Measurements from ENCODE around the gene GPC6.
A peak's percentile ranks its signal among the peaks of the same experiment; 100 is the strongest.

The GPC6 gene

DNA sequence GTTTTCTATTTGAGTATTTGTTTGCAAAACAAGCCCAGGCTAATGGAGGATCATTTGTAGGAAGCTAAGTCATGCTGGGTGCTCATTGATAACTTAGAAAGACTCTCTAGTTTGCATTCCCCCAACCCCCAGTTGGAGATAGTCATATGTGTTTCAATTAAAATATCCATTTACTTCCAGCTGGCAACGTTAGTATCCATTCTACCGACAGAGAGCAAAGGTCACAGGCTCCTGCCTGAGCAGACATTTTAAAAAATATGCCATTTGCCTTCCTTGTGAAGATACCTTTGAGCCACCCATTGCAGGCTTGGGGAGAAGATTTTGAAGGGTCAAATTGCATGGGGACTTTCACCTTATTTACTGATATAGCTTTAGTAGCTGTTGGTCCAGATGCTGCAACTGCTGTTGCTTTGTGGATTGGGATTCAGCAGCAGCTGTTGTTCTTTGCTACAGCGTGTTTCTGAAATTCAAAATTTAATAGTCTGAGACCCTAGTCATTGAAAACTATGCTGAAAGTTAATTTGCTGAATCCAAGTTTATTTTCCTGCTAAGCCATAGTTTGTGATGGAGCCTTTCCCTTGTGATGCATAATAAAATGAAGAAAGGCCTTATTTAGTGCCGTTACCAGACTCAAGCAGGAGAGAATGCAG, 335.1 kb downstream of the GPC6 start:
- DNase-seq (ENCODE audit: low read depth in 2 of 2) = no peak

GRCh38 chr13:93562676-93563075, 336.1 kb downstream of the GPC6 start:
- no peak for DNase-seq (ENCODE audit: low read depth in 2 of 2)

DNA sequence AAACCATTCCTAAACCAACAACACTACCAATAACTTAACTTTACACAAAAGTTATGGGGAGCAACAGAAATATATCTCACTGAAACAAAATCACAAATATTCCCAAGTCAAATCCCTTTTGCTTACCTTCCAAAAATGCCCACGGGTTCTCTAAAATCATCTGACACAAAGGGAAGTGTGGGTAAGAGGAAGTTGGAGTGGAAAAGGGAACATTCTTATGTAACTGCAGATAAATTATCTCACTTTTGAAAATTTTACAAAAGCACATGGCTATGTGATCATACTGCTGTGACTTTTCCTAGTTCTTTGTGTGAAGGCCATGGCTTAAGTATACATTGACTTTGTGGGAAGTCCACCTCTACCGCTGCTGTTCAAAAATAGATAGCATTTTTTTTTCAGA, 350.5 kb downstream of the GPC6 start:
- DNase-seq (ENCODE audit: low read depth in 2 of 2) = no peak

GRCh38 chr13:93589788-93590187, 363.2 kb downstream of the GPC6 start:
- no peak for DNase-seq (ENCODE audit: low read depth in 2 of 2)

DNA sequence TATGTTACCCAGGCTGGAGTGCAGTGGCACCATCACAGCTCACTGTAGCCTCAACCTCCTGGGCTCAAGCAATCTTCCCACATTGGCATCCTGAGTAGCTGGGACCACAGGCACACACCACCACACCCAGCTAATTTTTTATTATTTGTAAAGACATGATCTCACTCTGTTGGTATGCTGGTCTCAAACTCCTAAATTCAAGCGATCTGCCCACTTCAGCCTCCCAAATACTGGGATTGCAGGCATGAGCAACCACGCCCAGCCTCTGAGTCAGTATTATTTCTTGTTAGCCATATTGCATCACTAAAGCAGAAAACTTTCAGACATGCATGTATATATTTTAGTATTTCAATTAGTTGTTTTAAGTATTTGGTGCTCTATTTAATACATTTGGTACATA, 376.4 kb downstream of the GPC6 start:
- peak; percentile 74 to 75 for DNase-seq (ENCODE audit: low read depth in 2 of 2)

DNA sequence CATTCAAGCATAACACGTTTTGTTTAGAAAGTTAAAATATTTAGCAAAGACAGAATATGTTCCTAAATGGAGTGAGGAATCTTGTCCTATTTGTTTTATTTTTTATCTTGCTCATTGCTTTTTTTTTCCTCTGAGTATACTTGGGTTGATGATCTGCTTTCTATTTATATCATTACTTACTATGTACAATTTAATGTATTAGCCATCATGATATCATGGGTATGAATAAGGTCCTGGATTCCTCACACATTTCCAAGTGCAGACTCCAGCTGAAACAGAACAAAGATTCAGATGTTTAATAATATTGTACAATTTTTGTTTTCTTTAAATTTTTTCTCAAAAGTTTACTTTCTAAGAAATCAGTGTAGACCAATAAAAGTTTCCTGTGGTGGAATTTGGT, 388.2 kb downstream of the GPC6 start:
- DNase-seq (ENCODE audit: low read depth in 2 of 2) = no peak

GRCh38 chr13:93620181-93620765, 393.7 kb downstream of the GPC6 start:
- peak; percentile 93 to 94 for DNase-seq (ENCODE audit: low read depth in 2 of 2)

- DNase-seq (ENCODE audit: low read depth in 2 of 2) = no peak
Measured at GRCh38 chr13:93621051-93621450, 394.4 kb downstream of the GPC6 start.

GRCh38 chr13:93621966-93622365, 395.4 kb downstream of the GPC6 start:
- no peak for DNase-seq (ENCODE audit: low read depth in 2 of 2)

DNA sequence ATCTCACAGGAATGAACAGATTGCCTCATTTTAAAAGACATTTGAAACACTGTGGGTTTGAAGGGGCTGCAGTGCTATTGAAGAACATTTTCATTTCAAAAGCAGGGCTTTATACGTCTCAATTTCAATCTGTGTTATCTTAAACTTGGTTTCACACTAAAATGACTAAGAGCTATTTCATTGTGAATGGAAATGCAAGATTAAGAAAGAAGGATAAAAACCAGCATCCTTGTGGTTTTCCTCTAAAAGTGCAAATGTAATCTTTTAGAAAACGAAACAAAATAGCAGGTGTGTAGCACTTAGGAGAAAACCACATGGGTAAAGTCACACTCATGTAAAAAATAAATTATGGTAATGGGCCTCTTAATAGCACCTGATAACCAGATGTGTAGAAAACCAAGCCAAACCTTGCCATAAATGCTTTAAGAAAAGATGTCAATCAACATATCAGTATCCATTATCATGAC, 397.7 kb downstream of the GPC6 start:
- DNase-seq (ENCODE audit: low read depth in 2 of 2) = peak in 1 of 2 experiments; percentile 8

DNA sequence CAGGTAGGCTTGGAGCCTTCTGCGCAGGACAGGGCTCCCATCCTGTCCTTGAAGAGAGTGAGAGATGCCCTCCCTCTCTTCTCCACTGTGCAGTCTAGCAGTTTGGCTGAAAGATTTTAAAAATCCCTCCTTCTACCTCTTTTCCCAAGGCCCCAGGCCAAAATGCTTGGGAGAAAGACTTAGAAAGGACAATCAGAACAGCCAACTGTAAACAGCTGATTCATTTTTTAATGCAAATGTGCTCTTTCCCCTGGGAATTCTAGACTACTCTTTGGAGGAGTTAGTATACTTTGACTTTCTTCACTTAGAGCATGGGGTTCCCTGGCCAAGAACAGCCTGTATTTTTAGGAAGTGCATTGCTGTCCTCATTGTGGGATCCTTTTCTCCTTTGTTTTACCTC, 398.9 kb downstream of the GPC6 start:
- no peak for DNase-seq (ENCODE audit: low read depth in 2 of 2)

DNA sequence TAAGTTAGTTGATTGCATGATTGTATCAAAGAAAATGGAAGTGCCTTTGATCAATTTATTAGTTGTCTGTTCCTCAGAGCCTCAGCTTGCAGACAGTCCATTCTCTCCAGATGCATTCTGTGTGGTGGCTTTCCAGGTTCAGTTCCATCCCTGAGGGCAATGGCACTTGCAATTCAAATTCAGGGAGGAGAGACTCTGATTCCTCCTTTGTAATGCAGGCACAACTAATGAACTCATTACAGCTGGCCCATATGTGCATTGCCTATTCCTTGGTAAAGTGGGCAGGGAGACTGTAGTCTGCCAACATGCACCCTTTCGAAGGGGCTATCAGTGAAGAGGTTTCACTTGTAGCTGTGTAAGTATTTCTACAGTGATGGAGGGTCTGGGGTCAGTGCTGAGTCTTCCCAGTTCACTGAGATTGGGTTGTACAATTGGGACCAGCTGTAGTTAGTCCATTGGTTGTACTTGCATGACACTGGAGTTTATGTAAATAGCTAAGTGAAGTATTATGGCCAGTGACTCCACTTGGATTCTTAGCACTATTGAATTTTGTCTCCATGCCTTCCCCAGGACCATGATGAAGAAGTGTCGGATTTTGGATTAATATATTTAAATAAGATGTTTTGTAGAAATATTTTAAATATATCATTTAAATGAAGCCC, 401.7 kb downstream of the GPC6 start:
- no peak for DNase-seq (ENCODE audit: low read depth in 2 of 2)

- peak; percentile 84 for DNase-seq (ENCODE audit: low read depth in 2 of 2)
Measured at GRCh38 chr13:93635616-93636032, 409.0 kb downstream of the GPC6 start.

GRCh38 chr13:93637852-93638251, 411.2 kb downstream of the GPC6 start:
- no peak for DNase-seq (ENCODE audit: low read depth in 2 of 2)

- DNase-seq (ENCODE audit: low read depth in 2 of 2) = no peak
Measured at GRCh38 chr13:93640452-93640851, 413.8 kb downstream of the GPC6 start.

GRCh38 chr13:93646245-93646644, 419.6 kb downstream of the GPC6 start:
- no peak for DNase-seq (ENCODE audit: low read depth in 2 of 2)

DNA sequence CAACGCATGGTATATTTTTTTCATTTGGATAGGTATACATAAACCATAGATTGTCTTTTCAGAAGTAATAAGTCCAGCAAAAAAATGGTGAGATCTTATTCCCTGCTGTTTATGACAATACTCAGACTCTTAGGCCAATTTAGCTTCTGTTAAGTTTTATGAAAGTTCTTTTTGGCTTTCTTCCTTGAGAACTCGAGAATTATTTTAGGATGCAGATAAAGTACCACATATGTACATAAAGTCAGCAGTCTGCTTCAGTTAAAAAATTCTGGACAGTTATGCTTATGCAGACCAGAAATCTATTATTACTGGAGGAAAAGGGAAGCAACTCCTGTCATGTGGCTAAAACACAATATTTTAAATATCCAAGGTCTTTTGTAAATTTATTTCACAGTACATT, 422.9 kb downstream of the GPC6 start:
- no peak for DNase-seq (ENCODE audit: low read depth in 2 of 2)

GRCh38 chr13:93653776-93654175, 427.2 kb downstream of the GPC6 start:
- no peak for DNase-seq (ENCODE audit: low read depth in 2 of 2)

DNA sequence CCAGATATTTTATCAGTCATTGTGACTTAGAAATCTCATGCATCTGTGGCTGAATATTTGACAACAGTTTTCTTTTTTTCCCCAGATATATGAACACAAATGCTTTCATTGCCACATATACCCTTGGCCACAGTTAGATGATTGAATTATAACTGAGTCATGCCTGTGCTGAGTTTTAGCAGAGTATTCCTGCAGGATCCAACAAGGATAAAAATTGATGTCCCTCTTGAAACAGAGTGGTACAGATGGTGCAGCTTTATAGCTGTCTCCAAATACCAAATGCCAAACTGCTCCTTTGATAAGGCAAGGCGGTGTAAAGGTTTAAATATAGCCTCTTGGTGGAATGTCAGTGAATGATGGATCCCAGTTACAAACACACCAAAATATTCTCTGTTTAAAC, 428.5 kb downstream of the GPC6 start:
- no peak for DNase-seq (ENCODE audit: low read depth in 2 of 2)

- no peak for DNase-seq (ENCODE audit: low read depth in 2 of 2)
Measured at GRCh38 chr13:93660391-93661063, 433.9 kb downstream of the GPC6 start.

DNA sequence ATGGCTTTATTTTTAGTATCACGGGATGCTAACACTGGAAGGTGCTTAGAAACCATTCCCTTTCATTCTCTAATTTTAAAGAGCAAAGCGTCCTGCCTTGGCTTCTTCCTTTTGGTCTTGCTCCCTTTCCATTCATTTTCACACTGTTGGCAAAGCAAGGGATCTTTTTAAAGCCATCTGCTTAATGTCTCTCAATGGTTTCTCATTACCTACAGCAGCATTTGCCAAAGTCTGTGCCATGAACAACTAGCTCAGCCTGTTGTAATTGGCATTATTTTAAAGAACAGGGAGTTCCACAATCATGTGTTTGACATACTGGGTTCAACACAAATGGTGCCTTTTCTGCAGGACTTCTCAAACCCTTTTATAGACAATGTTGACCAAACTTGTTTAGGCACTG, 444.3 kb downstream of the GPC6 start:
- no peak for DNase-seq (ENCODE audit: low read depth in 2 of 2)

DNA sequence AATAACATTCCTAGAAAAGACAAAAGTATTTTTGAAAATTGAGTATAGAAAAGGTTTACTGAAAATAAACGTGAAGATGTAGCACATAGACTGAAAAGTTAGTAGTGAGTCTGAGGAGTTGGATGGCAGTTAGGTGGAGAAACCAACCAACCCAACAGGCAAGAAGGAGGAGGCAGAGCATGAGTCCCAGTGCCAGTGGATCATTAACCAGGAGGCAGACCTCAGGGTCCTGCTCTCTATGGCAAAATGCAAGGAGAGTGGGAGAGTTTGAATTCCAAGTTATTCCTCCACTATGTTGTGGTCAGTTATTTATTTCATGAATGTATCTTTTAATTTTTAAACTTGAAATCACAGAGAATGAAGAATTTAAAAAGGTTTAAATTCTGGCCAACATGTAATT, 446.4 kb downstream of the GPC6 start:
- no peak for DNase-seq (ENCODE audit: low read depth in 2 of 2)

GRCh38 chr13:93673885-93674284, 447.3 kb downstream of the GPC6 start:
- DNase-seq (ENCODE audit: low read depth in 2 of 2) = no peak

All from fibroblast of skin of left quadriceps (primary cell).